Endothelial cell of umbilical vein (primary cell): Measurements from ENCODE around the gene OR52I1. TPM values are rescaled to one million over a fixed set of nuclear protein-coding genes. Genes with fewer than 3 reads are reported as not detected.

ENCODE experiments used
- BruUV-seq: library from RNA; stranded (reverse); fragments of 400-500 nt; replicated peaks from 2 replicates; lab custom pipeline; 2021; lab: Mats Ljungman, UMichigan
- CTCF ChIA-PET: fragments of 300-600, 350-600 bp; sonication (Branson Sonifier 250); formaldehyde crosslinking; loops from one replicate; lab custom pipeline; 2021; ENCODE audit warnings: antibody characterized with exemption, inconsistent platforms; lab: Charles Lee
- POLR2A ChIA-PET: fragments of 300-600, 350-600 bp; sonication (Branson Sonifier 250); formaldehyde crosslinking; loops from one replicate; lab custom pipeline; 2021; ENCODE audit warnings: antibody characterized with exemption, inconsistent platforms; lab: Charles Lee
- DNase-seq: peaks from one replicate; pipeline ENCODE4 v3.0.0-alpha.2; 2011; ENCODE audit warnings: low read depth, low spot score
- FAIRE-seq: peaks from 2 replicates; lab custom pipeline; 2011; peaks lifted over from hg19 to GRCh38; lab: Jason Lieb, UNC
- H2AFZ ChIP-seq: 2 replicates; pipeline ENCODE4 v1.6.0; 2012; ENCODE audit warnings: low read depth, low read length, control low read depth, inconsistent platforms
- H3K27ac ChIP-seq: 2 replicates; pipeline ENCODE4 v1.5.1; 2011; ENCODE audit warnings: low read depth, mild to moderate bottlenecking, control low read depth, low read length, moderate library complexity; ENCODE audit not compliant: insufficient read depth
- H3K27me3 ChIP-seq, 2 experiments: 2 replicates each; pipeline versions ENCODE4 v1.6.0 to v1.6.1; 2011; ENCODE audit warnings: low read length in 2 of 2, mixed read lengths in 1 of 2; ENCODE audit not compliant: control insufficient read depth in 2 of 2, insufficient read depth in 2 of 2
- H3K36me3 ChIP-seq, 2 experiments: 2 replicates in 1 of 2; 3 replicates in 1 of 2; pipeline ENCODE4 v1.5.1; 2011; ENCODE audit warnings: low read length in 2 of 2, mild to moderate bottlenecking in 1 of 2, moderate library complexity in 1 of 2; ENCODE audit not compliant: control insufficient read depth in 2 of 2, insufficient read depth in 2 of 2; ENCODE audit errors: extremely low read depth in 1 of 2
- H3K4me1 ChIP-seq: 3 replicates; pipeline ENCODE4 v1.5.1; 2011; ENCODE audit warnings: mild to moderate bottlenecking, low read length; ENCODE audit not compliant: control insufficient read depth, insufficient read depth; ENCODE audit errors: extremely low read depth
- H3K4me2 ChIP-seq: 2 replicates; pipeline ENCODE4 v1.6.1; 2011; ENCODE audit warnings: low read length, control low read depth, mixed read lengths; ENCODE audit not compliant: insufficient read depth
- H3K4me3 ChIP-seq, 3 experiments: fragments of 200-600 bp in 1 of 3; sonication (generic), shearing (Covaris generic) in 1 of 3; replicated peaks in 1 of 3; 2 replicates each; pipeline ENCODE4 v1.5.1; 2011 to 2016; ENCODE audit warnings: control low read depth in 3 of 3, low read length in 3 of 3, mild to moderate bottlenecking in 2 of 3, inconsistent platforms in 1 of 3, low read depth in 1 of 3, moderate library complexity in 1 of 3; ENCODE audit not compliant: insufficient read depth in 1 of 3
- H3K79me2 ChIP-seq: 2 replicates; pipeline ENCODE4 v1.6.0; 2012; ENCODE audit warnings: low read length, inconsistent platforms; ENCODE audit not compliant: control insufficient read depth, insufficient read depth
- H3K9ac ChIP-seq: replicated peaks from 2 replicates; pipeline ENCODE3; 2011; ENCODE audit warnings: low read length, control low read depth; ENCODE audit not compliant: insufficient read depth; ENCODE audit errors: extremely low read depth
- H3K9me1 ChIP-seq: replicated peaks from 3 replicates; pipeline ENCODE4 v1.6.0; 2011; ENCODE audit warnings: mild to moderate bottlenecking, low read length; ENCODE audit not compliant: control insufficient read depth, insufficient read depth; ENCODE audit errors: extremely low read depth
- H3K9me3 ChIP-seq: replicated peaks from 2 replicates; pipeline ENCODE4 v1.5.1; 2012; ENCODE audit warnings: low read length, inconsistent platforms; ENCODE audit not compliant: control insufficient read depth, insufficient read depth
- H4K20me1 ChIP-seq: replicated peaks from 2 replicates; pipeline ENCODE3; 2011; ENCODE audit warnings: mild to moderate bottlenecking, low read length; ENCODE audit not compliant: control insufficient read depth, insufficient read depth; ENCODE audit errors: extremely low read depth
- CTCF ChIP-seq, 2 donors: IDR thresholded peaks; 1 replicate in 1 of 2; 2 replicates in 1 of 2; pipeline ENCODE4 v1.5.1; 2011; ENCODE audit warnings: low read length in 2 of 2, mild to moderate bottlenecking in 2 of 2, moderate library complexity in 2 of 2, control low read depth in 1 of 2, inconsistent platforms in 1 of 2, low read depth in 1 of 2; ENCODE audit not compliant: insufficient read depth in 1 of 2; ENCODE audit errors: extremely low read depth in 1 of 2
- EZH2 ChIP-seq: IDR thresholded peaks from 2 replicates; pipeline ENCODE4 v1.6.1; 2012; ENCODE audit warnings: borderline replicate concordance, low read depth, mild to moderate bottlenecking, moderate library complexity, low read length, inconsistent platforms; ENCODE audit not compliant: severe bottlenecking
- FOS ChIP-seq: IDR thresholded peaks from 2 replicates; pipeline ENCODE4 v1.6.1; 2011; ENCODE audit warnings: mild to moderate bottlenecking, low read length, moderate library complexity, borderline replicate concordance; ENCODE audit not compliant: insufficient read depth
- GATA2 ChIP-seq: IDR thresholded peaks from 2 replicates; pipeline ENCODE4 v1.7.0; 2011; ENCODE audit warnings: low read depth, mild to moderate bottlenecking, moderate library complexity, mixed read lengths, low read length; ENCODE audit not compliant: insufficient read length, insufficient read depth
- JUN ChIP-seq: IDR thresholded peaks from 2 replicates; pipeline ENCODE4 v1.6.1; 2011; ENCODE audit warnings: borderline replicate concordance, low read depth; ENCODE audit not compliant: insufficient read length, insufficient read depth
- MYC ChIP-seq: IDR thresholded peaks from one replicate; pipeline ENCODE4 v1.6.1; 2011; ENCODE audit warnings: mild to moderate bottlenecking, low read depth, low read length
- POLR2A ChIP-seq: IDR thresholded peaks from 2 replicates; pipeline ENCODE4 v1.6.1; 2012; ENCODE audit warnings: low read depth, mild to moderate bottlenecking, control low read depth, low read length
- POLR2AphosphoS5 ChIP-seq: IDR thresholded peaks from 2 replicates; pipeline ENCODE4 v1.6.1; 2012; ENCODE audit warnings: low read depth, mild to moderate bottlenecking, control low read depth, low read length, moderate library complexity; ENCODE audit not compliant: insufficient read depth
- dilution Hi-C: fragments of 300-500 bp; cut with MboI; formaldehyde crosslinking; loops from one replicate; pipeline ENCODE4 v1.15.0; 2019; ENCODE audit warnings: low sequenced_read_pairs; ENCODE audit not compliant: extremely low pct_ligation_motif_present
- intact Hi-C: fragments of 100-400 bp; cut with micrococcal nuclease; formaldehyde crosslinking; loops from one replicate; pipeline ENCODE4 v1.10.0; 2022
- polyA plus RNA-seq, 4 experiments: library from polyadenylated mRNA; depleted of rRNA in 3 of 4; stranded (reverse) in 3 of 4; unstranded in 1 of 4; fragments of >200 nt; gene quantifications; 2 replicates each; pipeline versions ENCODE4 v1.2.1 to v1.2.3, GENCODE V29; 2011 to 2012; ENCODE audit warnings: missing spikeins in 1 of 4
- total RNA-seq: library from RNA; stranded (reverse); gene quantifications from 2 replicates; pipeline ENCODE4 v1.2.3, GENCODE V29; 2021
- TF ChIP-seq, protein P1 (sequence below): IDR thresholded peaks from 2 replicates; pipeline ENCODE4 v1.6.1; 2011; ENCODE audit not compliant: insufficient read depth, insufficient read length

The OR52I1 gene
- total and polyA plus RNA-seq, 2 donors (not counting 3 experiments of a cell fraction or from before 2014, with no cell fraction given) = not detected

- BruUV-seq = no TSS peak
- Histone ChIP-seq H3K9me1 (no peaks in the 10 kb centered on the region), H3K27me3 (no peaks in the 10 kb centered on the region), H3K36me3 (no peaks in the 10 kb centered on the region), H3K27ac (no peak overlapping the region), H3K9ac (no peak overlapping the region), H3K79me2 (no peaks in the 10 kb centered on the region), H3K4me3 (no peak overlapping the region), H2AFZ (no peak overlapping the region), H4K20me1 (no peaks in the 10 kb centered on the region), H3K4me1 (no peaks in the 10 kb centered on the region), H3K9me3 (no peaks in the 10 kb centered on the region), H3K4me2 (no peak overlapping the region)
- TF ChIP-seq GATA2 = no peak
- no peak for TF ChIP-seq POLR2A
- TF ChIP-seq POLR2AphosphoS5 = no peak
- POLR2A ChIA-PET = interaction anchor here (0.7 kb wide), 1 partner anchor 747 kb away, joined by 3 read pairs; no protein-coding TSS in a partner anchor
- FAIRE-seq (no peak), DNase-seq (no peak)
- CTCF ChIA-PET = interaction anchor here (1.0 to 1.1 kb wide), 2 partner anchors 13 to 378 kb away, joined by 3 read pairs; no protein-coding TSS in a partner anchor
- dilution Hi-C loops (no loop called here), intact Hi-C loops (no loop called here)
Measured at GRCh38 chr11:4565371-4565770, 28.5 kb upstream of the OR52I1 start.

DNA sequence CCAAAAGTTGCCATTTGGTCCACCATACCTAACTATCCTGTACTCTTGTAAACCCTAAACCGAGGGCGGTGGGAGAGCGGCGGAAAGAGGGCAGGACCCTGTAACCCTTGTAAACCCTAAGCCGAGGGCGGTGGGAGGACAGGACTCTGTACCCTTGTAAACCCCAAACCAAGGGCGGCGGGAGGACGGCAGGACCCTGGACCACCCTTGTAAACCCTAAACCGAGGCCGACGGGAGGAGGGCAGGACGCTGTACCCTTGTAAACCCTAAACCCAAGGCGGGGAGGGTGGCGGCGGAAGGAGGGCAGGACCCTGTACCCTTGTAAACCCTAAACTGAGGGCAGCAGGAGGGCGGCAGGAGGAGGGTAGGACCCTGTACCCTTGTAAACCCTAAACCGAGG is 24.8 kb upstream of the OR52I1 start:
- Histone ChIP-seq H3K4me3 (no peak overlapping the region), H2AFZ (no peak overlapping the region), H4K20me1 (no peaks in the 10 kb centered on the region), H3K4me1 (no peaks in the 10 kb centered on the region), H3K36me3 (no peaks in the 10 kb centered on the region), H3K9me3 (no peaks in the 10 kb centered on the region), H3K27ac (no peak overlapping the region), H3K27me3 (no peaks in the 10 kb centered on the region), H3K4me2 (no peak overlapping the region), H3K79me2 (no peaks in the 10 kb centered on the region), H3K9ac (no peak overlapping the region), H3K9me1 (no peaks in the 10 kb centered on the region)
- TF ChIP-seq POLR2AphosphoS5 (no peak), MYC (no peak), POLR2A (no peak), GATA2 (no peak), CTCF (IDR thresholded peaks at IDR 0.05; ENCODE audit: extremely low read depth in 1 of 2, insufficient read depth in 1 of 2, low read depth in 1 of 2, low read length in 2 of 2) (no peak), EZH2 (no peak), FOS (no peak), JUN (no peak)
- TF ChIP-seq, protein P1, sequence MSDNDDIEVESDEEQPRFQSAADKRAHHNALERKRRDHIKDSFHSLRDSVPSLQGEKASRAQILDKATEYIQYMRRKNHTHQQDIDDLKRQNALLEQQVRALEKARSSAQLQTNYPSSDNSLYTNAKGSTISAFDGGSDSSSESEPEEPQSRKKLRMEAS = no peak
- no peak for DNase-seq
- no peak for FAIRE-seq
- intact Hi-C loops = no loop called here
- dilution Hi-C loops = no loop called here
- CTCF ChIA-PET = no interaction called here
- POLR2A ChIA-PET = no interaction called here
- no TSS peak for BruUV-seq
